Astrocyte of the spinal cord (primary cell): ENCODE results near the gene WDFY4.

ENCODE experiments used
- DNase-seq: peaks from one replicate; pipeline ENCODE4 v3.0.0; 2011; ENCODE audit warnings: low read depth, low spot score
- H3K4me3 ChIP-seq: 2 replicates; pipeline ENCODE4 v1.5.1; 2011; ENCODE audit warnings: low read depth, mild to moderate bottlenecking, low read length, moderate library complexity
- in situ Hi-C: cut with HindIII; loops from 2 replicates; pipeline ENCODE4 v1.10.0; 2017; ENCODE audit warnings: low sequenced_read_pairs
- TF ChIP-seq, protein P1 (sequence below): IDR thresholded peaks from 2 replicates; pipeline ENCODE4 v1.5.1; 2012; ENCODE audit warnings: low read depth, mild to moderate bottlenecking, low read length, inconsistent platforms

Gene WDFY4

DNA sequence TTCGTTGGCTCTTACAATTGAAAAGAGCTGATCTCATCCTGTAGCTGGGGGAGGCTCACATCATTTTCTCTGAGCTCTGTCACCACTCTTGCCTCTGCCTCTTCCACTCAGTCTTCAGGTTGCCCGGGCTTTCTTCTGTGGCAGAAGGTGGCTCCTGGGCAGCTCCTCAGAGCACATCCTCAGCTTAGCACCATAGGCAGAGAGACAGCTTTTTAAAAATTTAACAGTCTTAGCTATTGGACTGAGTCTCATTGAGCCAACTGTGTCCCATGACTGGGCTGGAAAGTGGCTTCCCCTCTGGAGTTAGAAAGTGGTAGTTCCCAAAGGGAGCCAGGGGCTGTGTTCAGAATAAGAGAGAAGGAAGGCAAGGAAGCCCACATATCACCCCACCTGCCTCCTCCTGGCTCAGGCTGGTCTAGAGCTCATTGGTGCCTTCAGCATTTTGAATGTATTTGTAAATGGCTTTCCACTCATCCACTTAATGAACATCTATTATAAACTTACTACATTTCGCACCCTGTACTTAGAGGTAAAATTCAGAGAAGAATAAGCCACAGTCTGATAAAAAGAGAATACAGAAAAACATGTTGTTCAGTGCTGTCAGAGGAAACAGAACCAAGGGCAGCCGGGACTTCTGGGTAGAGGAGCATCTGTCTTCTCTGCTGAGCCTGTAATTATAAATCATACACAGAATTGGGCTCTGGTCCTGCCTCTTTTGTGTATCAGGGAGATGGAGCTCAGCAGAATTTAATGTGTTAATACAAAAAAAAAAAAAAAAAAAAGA is 119.3 kb downstream of the WDFY4 start:
- H3K4me3 ChIP-seq = no peak overlapping the region
- TF ChIP-seq, protein P1, sequence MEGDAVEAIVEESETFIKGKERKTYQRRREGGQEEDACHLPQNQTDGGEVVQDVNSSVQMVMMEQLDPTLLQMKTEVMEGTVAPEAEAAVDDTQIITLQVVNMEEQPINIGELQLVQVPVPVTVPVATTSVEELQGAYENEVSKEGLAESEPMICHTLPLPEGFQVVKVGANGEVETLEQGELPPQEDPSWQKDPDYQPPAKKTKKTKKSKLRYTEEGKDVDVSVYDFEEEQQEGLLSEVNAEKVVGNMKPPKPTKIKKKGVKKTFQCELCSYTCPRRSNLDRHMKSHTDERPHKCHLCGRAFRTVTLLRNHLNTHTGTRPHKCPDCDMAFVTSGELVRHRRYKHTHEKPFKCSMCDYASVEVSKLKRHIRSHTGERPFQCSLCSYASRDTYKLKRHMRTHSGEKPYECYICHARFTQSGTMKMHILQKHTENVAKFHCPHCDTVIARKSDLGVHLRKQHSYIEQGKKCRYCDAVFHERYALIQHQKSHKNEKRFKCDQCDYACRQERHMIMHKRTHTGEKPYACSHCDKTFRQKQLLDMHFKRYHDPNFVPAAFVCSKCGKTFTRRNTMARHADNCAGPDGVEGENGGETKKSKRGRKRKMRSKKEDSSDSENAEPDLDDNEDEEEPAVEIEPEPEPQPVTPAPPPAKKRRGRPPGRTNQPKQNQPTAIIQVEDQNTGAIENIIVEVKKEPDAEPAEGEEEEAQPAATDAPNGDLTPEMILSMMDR = no peak
- no peak for DNase-seq
- in situ Hi-C loops = no loop called here

DNA sequence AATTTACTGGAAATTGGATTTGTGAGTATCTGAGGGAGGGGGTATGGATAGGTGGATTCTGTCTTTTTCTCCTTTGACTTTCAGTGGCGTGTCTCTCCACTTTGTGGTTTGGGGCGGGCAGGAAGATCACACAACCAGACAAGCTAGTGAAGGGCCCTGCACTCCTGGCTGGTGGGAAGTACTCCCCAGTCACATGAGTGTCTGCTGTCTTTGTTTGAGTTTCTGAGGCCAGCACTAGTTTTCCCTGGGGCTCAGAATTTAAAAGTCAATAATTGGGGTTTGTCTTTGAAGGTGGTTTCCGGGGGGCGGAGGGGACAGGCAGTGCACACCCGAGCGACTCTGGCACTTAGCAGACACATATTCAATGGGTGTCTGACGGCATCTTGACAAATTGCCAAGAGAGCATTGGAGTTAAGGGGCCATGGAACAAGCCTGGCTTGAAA is 120.1 kb downstream of the WDFY4 start:
- no peak overlapping the region for H3K4me3 ChIP-seq
- DNase-seq = no peak
- in situ Hi-C loops = no loop called here
- TF ChIP-seq, protein P1 = no peak

DNA sequence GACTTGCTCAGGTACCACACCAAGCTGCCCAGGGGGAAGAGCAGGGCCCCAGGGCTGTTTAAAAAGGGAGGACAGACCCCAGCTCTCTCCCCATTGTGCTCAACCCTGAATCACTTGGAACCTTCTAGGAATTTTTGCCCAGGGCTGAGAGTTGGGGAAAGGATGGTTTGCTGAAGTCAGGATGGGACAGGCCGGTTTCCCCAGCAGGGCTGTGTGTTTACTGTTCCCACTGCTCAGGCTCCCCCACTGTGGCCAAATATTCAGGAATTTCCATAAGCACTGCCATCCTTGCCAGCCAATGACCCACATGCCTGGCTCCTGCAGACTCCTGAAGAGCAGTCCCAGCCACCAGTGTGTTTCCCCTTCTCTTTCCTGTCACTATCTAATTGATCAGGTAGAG is 120.7 kb downstream of the WDFY4 start:
- H3K4me3 ChIP-seq = no peak overlapping the region
- in situ Hi-C loops = no loop called here
- DNase-seq = no peak
- TF ChIP-seq, protein P1 = no peak

DNA sequence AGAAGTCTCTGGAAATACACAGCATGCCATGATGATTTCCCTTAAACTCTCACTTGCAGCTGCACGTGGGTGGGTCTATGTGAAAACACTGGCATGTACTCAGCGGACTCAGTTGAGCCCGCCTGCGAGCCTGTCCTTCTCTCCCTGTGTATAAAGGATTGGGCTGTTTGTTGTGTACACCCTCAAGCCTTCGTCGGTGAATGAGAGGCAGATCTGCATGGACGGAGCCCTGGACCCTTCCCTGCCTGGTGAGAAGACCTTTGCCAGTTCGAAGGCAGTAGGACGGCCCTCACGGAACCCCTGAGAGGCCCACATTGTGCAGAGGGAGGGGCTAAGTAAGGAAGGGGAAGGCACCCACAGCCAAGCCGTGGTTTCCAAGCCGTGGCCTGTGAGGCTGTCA is 121.2 kb downstream of the WDFY4 start:
- TF ChIP-seq, protein P1 = no peak
- in situ Hi-C loops = no loop called here
- DNase-seq = no peak
- H3K4me3 ChIP-seq = no peak overlapping the region

DNA sequence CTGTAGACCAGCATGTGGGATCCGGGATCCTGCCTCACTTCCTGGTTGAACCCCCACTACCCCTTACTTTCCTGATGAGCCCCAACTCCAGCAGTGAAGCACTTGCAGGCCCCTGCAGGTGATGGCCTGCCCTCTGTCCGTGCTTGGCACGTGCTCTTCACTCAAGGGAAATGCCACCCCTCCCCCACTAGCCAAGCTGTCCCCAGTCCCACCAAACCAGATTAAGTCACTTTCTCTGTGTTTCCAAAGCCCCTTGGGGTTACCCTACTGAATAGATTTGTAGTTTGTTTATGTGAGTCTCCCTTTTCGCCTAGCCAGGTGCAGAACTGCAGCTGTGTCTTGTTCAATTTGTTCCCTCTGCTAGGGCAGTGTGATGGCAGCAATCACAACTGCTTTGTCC is 121.7 kb downstream of the WDFY4 start:
- no peak for DNase-seq
- H3K4me3 ChIP-seq = no peak overlapping the region
- TF ChIP-seq, protein P1 = no peak
- in situ Hi-C loops = no loop called here

DNA sequence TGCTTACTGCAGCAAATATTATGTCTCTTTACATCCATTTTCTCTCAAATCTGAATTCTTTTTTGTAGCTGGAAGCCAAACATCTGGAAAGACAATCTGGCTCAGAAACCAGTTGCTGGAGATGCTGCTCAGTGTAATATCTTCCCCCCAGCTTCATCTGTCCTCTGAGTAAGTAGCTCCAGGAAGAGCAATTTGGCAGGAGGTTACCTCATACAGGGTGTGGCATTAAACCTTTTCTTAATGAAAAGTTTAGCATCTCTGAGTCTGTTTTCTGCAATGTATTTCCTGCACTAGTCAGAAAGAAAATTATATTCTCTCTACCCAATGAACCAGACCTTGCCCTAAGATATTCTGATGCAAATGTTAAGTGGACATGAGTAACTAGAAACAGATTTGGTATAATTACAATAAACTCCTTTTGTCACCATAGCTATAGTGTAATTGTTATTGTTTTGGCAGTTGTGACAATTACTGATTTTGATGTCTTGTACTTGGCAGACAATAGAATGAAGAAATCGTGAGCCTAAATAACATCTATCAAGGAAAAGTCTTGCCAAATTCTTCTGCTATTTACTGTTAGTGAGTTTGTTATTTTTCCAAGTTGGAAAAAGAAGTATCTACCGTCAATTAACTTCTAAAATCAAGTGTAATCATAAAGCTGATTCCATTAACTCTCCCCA is 123.3 kb downstream of the WDFY4 start:
- TF ChIP-seq, protein P1 = no peak
- no peak for DNase-seq
- in situ Hi-C loops = no loop called here
- H3K4me3 ChIP-seq = no peak overlapping the region
